A673 (cell line): ENCODE results near the gene MON1B.

Source experiments
- EZH2 ChIP-seq: fragments of 200-600 bp; sonication (generic); IDR thresholded peaks from 2 replicates; pipeline ENCODE4 v1.6.1; 2017; ENCODE audit warnings: borderline replicate concordance, low read depth, mild to moderate bottlenecking, mixed read lengths, antibody characterized with exemption, low read length; ENCODE audit not compliant: poor library complexity, severe bottlenecking
- TF ChIP-seq, protein P1 (sequence below): fragments of 300-800, 200-600 bp; sonication (generic); conservative IDR thresholded peaks from 2 replicates; pipeline ENCODE4 v1.5.1; 2017; ENCODE audit warnings: low read depth, mild to moderate bottlenecking, antibody characterized with exemption, low read length, moderate library complexity, mixed read lengths

DNA sequence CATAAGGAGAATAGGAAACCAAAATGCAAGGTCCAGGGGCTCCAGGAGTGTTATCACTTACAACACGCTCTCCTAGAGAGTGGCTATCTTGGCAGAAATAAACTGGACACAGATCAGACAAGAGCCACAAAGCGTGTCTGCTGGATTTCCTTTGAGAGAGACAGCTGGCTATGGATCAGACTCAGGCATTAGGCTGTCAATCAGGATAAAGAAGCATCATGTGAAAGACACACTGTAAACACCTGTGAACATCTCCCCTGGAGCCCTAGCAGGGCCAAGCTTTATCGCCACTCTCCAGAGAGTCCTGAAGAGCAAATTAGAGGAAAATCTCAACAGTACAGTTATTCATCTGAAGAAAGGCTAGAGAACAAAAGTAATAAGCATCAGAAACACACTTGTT lies 34.2 kb downstream of the MON1B start:
- TF ChIP-seq, protein P1, sequence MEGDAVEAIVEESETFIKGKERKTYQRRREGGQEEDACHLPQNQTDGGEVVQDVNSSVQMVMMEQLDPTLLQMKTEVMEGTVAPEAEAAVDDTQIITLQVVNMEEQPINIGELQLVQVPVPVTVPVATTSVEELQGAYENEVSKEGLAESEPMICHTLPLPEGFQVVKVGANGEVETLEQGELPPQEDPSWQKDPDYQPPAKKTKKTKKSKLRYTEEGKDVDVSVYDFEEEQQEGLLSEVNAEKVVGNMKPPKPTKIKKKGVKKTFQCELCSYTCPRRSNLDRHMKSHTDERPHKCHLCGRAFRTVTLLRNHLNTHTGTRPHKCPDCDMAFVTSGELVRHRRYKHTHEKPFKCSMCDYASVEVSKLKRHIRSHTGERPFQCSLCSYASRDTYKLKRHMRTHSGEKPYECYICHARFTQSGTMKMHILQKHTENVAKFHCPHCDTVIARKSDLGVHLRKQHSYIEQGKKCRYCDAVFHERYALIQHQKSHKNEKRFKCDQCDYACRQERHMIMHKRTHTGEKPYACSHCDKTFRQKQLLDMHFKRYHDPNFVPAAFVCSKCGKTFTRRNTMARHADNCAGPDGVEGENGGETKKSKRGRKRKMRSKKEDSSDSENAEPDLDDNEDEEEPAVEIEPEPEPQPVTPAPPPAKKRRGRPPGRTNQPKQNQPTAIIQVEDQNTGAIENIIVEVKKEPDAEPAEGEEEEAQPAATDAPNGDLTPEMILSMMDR = no peak
- no peak for TF ChIP-seq EZH2
